Measurements from ENCODE around the gene GARIN5B.

GARIN5B gene

DNA sequence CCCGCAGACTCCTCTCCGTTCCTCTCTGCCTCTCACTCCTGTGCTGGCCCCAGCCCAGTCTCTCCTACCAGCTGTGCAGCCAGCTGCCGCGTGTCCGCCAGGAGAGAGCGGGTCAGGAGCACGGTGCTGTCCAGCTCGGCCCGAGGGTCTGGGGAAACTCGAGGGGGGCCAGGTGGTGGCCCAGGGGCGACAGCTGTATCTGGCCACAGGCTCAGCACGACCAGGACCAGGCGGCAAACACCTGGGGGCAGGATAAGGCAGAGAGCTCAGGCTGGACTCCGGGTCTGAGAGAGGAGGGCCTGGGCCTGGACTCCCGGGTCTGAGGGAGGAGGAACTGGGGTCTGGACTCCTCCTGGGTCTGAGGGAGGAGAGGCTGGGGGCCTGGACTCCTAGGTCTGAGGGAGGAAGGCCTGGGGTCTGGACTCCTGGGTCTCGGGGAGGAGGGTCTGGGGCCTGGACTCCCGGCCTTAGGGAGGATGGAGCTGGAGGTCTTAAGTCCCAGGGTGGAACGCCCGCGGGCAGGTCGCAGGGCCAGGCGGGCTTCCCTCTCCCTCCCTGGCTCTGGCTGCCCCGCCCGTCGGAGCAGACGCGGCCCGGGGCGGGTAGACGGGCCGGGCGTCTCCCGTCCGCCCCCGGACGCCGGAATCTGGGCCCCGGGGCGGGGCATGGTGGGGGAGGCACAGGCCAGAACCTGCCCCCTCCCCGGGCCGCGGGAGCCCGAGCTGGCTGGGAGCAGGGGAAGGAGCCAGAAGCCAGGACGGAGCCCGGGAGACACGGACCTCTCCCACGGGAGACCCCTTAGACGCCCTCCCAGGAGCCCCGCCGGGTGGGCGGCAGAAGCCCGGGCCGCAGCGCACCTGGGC, 5.9 kb upstream of the GARIN5B start:
- no peak for DNase-seq

DNA sequence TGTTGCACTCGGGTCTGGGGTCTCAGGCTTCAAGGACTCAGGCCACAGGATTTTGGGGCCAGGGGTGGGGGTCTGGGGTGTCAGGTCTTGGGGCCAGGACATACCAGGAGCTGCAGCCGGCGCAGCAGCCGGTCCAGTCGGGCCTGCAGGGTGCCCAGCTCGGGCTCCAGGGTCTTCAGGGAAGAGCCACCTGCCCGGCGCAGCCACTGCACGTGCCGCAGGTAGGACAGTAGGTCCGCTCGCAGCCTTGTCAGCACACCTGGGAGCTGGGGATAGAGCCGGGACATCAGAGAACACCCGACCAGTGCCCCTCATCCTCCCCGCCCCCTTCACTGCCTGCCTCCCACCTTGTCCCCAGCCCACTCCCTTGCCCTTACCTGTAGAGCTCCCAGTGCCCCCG, 5.0 kb upstream of the GARIN5B start:
- DNase-seq, result no peak

DNA sequence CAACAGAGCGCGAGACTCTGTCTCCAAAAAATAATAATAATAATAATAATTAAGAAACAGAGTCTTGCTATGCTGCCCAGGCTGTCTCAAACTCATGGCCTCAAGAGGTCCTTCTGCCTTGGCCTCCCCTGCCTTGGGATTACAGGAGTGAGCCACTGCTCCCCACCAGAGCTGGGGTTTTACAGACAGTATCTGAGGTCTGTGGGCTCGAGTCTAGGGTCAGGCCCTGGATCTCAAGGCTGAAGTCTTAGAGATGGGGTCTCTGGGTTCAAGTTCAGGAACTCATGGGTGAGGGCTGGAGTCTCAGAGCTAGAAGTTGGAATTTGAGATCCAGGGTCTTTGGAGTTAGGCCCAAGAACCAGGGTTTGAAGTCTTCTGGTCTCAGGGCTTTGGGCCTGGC, 3.7 kb upstream of the GARIN5B start:
- DNase-seq, result no peak

DNA sequence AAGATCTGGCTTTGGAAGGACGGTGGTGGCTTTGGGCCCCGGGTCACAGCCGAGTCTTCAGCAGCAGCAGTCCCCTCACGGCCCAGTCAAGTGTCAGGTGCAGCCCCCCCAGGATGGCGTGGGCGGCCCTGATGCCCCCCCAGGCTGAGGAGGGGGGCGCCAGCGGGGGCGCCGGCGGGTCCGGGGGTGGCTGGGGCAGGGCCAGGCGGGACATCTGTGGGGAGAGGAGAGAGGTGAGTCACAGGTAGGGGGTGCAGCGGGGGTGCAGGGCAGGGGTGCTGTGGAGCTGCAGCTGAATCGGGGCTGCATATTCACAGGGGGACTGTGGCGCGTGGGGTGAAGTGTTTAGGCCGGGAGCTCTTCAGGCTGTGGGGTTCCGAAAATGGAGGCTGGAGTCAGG, 2.9 kb upstream of the GARIN5B start:
- DNase-seq, result no peak

DNA sequence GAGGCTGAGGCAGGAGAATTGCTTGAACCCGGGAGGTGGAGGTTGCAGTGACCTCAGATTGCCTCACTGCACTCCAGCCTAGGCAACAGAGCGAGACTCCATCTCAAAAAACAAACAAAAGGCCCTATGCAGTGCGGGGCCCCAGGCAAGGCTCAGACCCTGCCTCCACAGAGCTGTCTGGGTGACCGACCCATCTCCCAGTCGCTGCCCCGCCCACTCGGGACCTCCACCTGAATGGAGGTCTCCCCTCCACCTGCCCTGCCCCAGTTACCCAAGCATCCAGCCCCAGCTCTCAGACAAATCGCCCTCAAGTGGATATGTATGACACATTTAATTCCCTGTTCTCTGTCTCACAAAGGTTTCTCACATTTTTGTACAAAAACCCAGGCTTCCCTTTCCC, 2.2 kb upstream of the GARIN5B start:
- no peak for DNase-seq

DNA sequence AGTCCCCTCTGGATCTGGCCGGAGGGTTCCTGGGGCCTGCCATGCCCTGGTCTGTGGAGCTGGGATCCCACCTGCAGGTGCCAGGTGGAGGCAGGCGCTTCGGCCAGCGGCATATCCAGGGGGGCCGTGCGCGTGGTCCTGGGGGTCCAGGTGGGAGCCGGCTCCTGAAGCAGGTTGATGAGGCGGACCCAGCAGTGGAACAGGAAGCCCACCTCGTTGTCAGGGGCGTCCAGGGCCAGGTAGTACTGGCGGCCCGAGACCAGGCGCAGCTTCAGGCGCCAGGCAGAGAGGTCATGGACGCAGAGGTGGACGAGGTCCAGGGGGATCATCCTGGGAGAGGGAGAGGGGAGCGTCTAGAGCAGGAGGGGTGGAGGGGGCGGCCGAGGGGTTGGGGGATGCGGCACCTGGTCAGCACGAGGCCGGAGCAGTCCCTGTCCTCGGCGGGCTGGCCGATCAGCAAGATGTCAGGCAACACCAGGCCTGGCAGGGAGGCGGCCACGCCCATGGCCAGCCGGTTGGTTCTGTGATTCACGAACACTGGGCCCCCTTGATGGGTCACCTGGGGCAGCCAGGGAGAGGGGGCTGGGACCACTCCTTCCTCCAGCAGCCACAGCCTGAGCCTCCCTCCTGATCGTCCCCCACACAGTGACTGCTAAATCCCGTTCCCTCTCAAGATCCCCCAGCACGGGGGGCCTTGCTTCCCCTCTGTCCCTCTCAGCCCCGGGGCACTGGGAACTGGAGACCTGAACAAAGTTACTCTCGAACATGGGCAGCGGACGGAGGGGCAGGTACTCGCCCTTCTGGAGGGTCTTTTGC, 678 bp downstream of the GARIN5B start:
- no peak for DNase-seq

DNA sequence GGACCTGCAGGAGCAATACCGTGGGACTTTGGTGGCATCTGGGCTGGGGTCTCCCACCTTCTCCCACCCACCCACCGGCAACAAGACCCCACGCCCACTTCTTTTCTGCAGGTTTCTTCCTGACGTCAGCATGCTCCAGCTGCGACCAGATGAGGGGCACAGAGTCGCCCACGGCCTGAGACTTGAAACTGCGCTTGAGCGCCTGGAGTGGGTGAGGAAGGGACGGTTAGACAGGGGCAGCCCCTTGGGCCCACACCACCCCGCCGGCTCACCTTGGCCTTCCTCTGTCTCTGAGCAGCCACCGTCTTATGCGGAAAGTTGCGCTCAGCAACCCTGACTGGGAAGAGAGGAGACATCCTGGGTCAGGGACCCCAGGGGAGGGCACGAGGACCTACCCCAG, 2.2 kb downstream of the GARIN5B start:
- no peak for DNase-seq

DNA sequence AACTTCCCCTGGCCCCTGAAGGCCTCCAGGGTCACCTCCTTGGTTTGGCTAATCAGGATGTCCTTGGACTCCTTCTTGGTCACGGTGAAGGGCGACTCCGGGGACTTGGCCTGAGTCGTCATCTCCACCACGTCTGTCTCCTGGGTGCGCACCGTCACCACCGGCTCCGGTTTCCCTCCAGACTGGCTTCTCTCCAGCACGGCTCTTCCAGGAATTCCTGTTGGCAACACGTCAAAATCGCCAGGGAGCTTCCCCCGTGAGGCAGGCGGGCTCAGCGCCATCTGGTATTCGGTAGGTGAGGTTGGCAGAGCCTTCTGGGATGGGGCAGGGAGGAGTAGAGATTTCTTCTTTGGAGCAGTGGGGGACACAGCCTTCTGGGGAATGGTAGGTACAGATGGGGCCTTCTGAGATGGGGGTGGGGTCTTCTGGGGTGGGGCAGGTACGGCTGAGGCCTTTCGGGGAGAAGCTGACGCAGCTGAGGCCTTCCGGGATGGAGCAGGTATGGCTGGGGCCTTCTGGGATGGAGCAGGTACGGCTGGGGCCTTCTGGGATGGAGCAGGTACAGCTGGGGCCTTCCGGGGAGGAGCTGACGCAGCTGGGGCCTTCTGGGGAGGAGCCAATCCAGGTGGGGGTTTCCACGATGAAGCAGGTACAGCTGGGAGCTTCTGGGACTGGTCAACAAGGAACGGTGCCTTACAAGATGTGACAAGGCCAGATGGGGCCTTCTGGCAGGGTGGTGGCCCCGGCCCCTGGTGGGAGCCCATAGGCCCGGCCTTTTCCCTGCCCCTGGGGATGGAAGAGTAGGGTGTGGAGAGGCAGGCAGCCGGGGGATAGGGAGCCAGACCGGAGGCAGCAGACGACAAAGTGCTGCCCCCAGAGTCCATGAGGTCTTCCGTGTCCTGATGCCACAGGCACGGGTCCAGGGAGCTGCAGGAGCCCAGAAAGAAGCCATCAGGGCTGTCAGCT, 3.8 kb downstream of the GARIN5B start:
- DNase-seq, result no peak

DNA sequence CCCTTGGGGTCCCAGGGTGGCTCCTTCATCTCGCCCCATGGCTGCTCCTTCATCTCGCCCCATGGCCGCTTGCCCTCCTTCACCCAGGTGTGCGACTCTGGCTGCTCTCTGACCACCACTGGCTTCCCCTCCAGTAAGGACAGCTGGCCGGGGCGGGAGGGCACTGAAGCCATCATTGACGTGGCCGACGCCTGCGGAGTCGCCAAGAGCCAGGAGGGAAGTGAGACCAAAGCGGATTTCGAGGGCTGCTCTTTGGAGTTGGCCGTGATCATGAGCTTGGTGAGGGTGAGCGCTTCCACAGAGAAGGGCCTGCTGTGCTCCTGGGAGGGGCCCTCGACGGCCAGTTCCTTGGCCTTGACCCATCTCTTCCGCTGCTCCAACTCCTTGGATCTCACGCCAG, 4.6 kb downstream of the GARIN5B start:
- DNase-seq, result no peak

DNA sequence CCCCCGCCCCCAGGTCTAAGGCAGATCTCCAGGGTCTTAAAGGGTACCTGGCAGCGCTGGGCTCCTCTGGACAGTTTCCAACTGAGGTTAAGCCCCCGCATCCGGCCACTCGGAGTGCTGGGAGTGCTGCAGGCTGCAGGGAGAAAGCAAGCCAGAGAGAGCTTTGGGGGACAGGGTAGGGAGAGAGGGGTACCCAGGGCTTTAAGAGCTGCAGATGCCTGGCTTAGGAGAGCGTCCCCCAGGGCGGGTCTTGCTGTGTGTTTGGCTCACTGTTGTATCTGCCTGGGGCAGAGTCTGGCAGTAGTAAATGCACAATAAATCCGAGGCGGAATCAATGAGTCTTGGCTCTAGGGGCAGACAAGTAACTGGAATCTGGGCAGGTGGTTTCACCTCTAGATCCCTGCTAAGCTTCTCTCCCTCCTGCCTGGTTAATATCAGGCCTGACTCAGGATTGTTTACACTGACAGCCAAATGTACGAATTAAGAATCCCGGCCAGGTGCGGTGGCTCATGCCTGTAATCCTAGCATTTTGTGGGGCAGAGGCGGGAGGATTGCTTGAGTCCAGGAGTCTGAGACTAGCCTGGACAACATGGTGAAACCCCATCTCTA, 7.7 kb downstream of the GARIN5B start:
- no peak for DNase-seq

DNA sequence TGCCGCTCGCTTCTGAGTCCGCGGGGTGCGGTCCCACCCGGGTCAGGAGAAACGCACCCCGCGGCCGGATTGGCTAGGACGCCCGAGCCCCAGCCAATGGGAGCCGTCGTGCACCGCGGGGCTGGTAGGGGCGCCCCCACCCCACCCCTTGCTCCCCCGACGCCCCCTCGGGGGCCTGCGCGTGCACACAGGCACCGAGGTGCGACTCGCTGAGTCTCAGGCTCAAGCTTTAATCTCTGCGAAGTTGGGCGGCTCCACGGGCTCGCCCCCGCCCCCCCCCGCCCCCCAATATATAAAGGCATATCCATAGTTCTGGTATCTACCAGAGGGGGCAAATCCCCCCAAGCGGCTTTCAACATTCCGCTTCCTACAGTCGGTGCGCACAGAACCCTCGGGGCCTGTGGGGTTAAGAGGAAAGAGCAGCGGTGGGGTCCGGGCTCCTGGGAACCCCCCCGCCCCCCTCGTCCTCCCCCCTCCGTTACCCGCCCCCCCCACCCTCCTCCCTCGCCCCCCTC, 8.3 kb downstream of the GARIN5B start, which contains the start of gene COX6B2:
Gene COX6B2 (minus strand): TSS at position 22 of the 515 bp plus-strand sequence. CDS start 198 bp downstream, outside the sequence.
- DNase-seq, result no peak

DNA sequence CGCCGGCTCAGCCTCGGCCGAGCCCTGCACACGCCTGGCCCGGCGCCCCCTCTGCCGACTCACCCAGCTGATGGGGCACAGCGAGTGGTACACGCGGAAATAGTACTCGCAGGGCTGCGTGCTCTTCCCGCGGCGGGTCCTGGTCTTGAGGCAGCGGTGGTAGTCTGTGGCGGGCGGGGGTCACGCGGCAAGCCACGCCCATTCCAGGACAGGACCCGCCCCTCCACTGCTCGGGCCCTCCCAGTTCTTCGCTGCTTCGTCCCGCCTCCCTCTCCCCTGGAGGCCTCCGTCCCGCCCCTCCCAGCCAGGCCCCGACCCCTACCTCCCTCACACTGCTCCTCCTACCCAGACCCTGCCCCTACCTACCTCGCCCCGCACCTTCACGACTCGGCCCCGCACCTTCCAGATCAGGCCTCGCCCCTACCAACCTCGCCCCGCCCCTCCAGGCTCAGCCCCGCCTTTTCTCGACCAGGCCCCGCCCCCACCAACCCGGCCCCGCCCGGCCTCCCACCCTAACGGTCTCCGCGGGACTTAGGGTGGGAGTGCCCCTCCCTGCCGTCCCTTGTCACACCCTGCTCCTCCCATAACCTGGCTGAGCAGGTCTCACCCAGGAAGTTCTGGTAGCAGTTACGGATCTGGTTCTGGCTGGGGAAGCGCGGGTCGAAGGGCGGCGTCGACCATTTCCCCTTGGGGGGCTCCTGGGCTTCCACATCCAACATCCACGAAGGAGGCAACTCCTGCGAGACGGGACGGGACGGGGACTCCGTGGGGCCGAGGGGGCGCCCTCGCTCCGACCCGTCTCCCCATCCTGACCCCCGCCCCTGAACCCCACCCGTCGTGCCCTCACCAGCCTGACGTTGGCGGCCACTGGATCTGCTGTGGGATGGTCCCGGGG, 9.0 kb downstream of the GARIN5B start:
- DNase-seq, result no peak

DNA sequence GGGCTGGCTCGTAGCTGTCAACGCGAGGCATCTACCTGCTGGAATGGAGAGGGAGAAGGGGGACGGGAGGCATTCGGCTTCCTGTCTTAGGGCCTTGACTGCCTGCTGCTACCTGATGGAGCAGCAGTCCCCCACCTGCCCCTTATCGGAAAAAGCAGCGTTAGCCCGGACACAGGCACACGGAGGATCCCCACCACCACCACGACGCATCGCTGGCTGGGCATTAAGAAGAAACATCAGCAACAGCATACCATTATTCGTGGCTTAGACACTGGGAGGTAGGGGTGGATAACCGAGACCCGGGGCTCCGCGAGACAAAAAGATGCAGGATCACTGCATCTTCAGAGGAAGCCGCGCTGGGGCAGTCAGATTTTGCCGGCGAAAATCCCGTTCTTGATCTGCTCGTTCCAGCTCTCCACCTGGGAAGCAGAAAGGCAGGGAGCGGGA, 9.7 kb downstream of the GARIN5B start:
- DNase-seq, result no peak

DNA sequence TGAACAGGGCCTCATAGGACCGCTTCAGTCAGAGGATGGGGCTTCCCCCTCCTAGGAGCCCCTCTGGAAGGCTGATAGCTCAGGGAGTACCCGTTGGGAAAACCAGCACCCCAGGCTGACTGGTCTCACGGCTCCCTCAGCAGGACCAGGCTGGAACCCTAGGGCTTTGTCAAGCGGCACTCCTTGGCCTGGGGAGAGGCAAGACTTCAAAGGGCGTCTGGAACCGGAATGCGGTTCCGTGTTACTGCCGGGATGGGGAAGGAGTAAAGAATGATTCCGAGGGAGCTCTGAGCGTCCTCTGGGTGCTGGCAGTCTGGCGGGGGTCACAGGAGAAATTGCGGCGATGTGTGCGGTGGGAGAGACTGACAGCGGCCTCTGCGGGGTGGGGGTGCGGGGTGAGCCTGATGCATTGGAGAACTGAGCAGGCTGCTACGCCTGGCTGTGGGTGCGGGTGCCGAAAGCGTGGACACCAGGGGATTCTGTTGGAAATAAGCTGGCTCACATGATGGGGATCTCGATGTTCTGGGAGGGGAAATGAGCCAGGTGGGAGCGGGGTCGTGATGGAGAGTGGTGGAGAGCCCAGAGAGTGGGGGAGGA, 10.4 kb downstream of the GARIN5B start:
- no peak for DNase-seq

DNA sequence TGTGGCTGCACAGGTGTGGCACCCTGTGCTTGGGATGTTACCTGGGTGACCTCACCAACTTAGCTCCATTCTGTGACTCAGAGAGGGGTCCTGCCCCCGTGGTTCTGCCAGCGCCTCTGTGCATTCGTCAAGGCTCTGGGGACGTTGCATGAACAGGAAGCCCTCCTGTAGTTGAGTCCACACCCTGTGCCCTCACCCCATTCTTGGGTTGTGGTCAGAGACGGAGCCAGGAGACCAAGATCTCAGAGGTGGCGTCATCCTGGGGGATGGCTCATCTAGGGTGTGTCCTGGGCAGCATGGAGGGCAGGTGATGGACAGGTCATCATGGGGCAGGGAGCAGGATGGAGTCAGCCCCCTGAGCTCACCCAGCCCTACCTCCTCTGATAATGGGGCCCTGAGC, 11.0 kb downstream of the GARIN5B start:
- DNase-seq, result no peak

DNA sequence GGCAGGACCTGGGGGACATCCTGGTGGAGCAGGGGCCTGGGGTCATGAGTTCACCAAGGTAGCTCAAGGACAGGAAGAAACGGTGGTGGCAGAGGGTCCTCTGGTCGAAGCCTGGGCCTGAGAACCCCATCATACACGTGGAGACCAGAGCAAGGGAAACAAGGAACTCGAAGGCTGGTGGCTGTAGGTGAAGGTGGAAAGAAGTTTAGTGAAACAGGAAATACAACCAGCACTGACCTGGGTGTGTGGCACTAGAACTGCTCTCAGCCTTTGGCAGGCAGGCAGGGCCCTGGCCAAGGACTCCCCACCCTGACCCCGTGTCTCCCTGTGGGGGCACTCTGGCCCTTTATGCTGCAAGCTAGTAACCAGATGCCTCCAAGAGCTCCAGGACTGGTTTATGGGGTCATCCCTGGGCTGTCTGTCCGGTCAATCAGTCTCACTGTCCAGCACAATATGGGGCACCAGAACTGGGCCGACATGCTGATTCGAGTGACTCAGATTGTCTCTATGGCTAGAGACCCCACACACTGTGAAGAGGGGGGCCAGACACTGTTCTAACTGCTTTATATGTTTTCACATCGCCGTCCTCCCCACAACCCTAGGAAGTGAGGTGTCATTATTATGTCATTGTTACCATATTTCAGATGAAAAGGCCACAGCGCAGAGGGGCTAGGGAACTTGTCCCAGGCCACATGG, 12.3 kb downstream of the GARIN5B start:
- DNase-seq, result no peak

DNA sequence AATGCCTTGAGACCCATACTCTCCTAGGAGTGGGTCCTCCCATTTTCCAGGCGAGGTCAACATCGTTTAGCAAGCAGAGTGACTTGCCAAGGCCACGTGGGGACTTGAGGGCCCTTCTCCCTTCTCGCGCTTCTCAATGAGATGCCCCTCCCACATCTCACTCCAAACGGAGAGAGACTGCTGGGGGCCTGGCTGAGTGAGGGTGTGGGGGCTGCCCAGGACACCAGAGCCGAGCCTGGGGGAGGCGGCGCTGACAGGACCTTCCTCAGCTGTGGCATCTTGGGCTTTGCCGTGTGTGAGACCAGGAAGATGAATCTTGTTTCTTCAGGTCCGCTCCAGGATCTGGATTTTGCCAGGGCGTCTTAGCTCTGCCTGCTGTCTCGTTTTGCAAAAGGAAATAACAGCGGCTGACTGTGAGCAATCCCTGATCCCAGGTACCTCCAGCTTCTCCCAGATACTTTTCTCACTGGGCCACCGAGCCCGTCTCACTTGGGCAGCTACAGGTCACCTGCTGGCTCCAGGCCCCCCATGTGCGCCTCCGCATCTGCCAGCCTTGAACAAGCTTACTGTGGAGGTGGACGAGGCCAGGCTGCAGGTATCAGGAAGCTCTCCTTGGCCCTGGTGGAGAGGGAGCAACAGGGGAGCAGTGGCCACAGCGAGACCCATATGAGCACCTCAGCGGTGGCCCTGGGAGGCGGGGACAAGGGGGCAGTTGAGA, 14.6 kb downstream of the GARIN5B start:
- no peak for DNase-seq

DNA sequence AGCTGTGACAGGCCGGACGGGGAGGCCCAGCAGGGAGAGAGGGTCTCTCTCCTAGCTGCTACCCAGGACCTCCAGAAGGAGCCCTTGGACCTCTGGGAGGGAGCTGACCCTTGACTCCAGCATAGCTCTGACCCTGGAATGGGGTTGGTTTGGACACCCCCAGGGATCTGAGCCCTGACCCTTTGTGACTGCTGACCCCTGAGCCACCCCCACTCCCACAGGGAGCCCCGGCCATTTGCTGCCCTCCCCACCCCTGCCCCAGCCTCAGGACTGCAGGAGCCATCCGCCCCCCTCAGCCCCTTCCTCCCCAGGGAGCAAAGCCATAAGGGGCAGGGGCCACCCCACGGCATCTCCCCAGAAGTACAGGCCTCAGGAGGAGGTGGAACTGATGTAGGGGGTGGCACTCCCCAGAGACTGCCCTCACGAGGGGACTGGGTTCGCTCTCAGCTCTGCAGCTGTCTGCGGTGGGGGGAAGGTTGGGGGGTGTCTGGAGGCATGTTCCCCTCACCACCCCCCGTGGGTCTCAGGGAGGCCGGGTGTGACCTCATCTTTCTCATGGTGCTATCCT, 15.5 kb downstream of the GARIN5B start:
- no peak for DNase-seq

Data from NCI-H1048 (cell line).